ENCODE measurements around the gene CDK14.

- TF ChIP-seq CTCF (conservative IDR thresholded peaks at IDR 0.05; ENCODE audit: low read length) (no peak), EZH2phosphoT487 (IDR thresholded peaks at IDR 0.05; ENCODE audit: borderline replicate concordance) (no peak)
These were observed 92.7 kb downstream of the CDK14 start for GRCh38 chr7:90688810-90689209.

Measured in Loucy (cell line).